K562 (cell line): Measurements from ENCODE around the gene BTLA. TPM values are rescaled to one million over a fixed set of nuclear protein-coding genes. Genes with fewer than 3 reads are reported as not detected.

Experiments
- ATAC-seq: fragments of 200-7000 bp; cut with Tn5 transposase; 3 replicates; pipeline ENCODE4 v1.9.1; 2020; ENCODE audit warnings: moderate library complexity
- BruUV-seq: library from RNA; stranded (reverse); fragments of 400-500 nt; replicated peaks from 2 replicates; lab custom pipeline; 2021; lab: Mats Ljungman, UMichigan
- CTCF ChIA-PET: fragments of 300-600 bp; formaldehyde crosslinking; extraction: SDS; loops from one replicate; lab custom pipeline; 2021; ENCODE audit warnings: low intra/inter-chr PET ratio; lab: Yijun Ruan, JAX
- POLR2A ChIA-PET: fragments of 300-600, 350-650 bp; sonication (Branson Sonifier 250); formaldehyde crosslinking; extraction: SDS; loops from one replicate; lab custom pipeline; 2021; ENCODE audit warnings: antibody characterized with exemption, inconsistent platforms; lab: Yijun Ruan, JAX
- DNase-seq, 4 experiments: peaks; one replicate each; pipeline versions ENCODE4 v3.0.0 to v3.0.0-alpha.2; 2011 to 2018; ENCODE audit warnings: low spot score in 3 of 4, mixed read lengths in 3 of 4; ENCODE audit errors: extremely low read depth in 1 of 4
- FAIRE-seq: peaks from 2 replicates; lab custom pipeline; 2011; peaks lifted over from hg19 to GRCh38; lab: Jason Lieb, UNC
- H2AFZ ChIP-seq: 2 replicates; pipeline ENCODE4 v1.6.0; 2011; ENCODE audit warnings: low read depth, low read length, control low read depth, inconsistent platforms
- H3K27ac ChIP-seq: fragments of 200-600 bp; 3 replicates; pipeline ENCODE4 v1.8.0; 2011; ENCODE audit warnings: low read depth, mild to moderate bottlenecking, control low read depth, inconsistent platforms, low read length, moderate library complexity, mixed read lengths; ENCODE audit errors: extremely low read depth
- H3K27me3 ChIP-seq, 2 experiments: fragments of 300-600 bp in 1 of 2; 2 replicates in 1 of 2; 3 replicates in 1 of 2; pipeline versions ENCODE4 v1.6.0 to v1.8.0; 2011; ENCODE audit warnings: inconsistent platforms in 2 of 2, low read length in 2 of 2, mild to moderate bottlenecking in 1 of 2, mixed read lengths in 1 of 2, moderate library complexity in 1 of 2; ENCODE audit not compliant: control insufficient read depth in 2 of 2, insufficient read depth in 2 of 2
- H3K36me3 ChIP-seq: fragments of 300-600 bp; 3 replicates; pipeline ENCODE4 v1.8.0; 2011; ENCODE audit warnings: mild to moderate bottlenecking, low read length, inconsistent platforms; ENCODE audit not compliant: control insufficient read depth, insufficient read depth
- H3K4me1 ChIP-seq, 2 experiments: fragments of 200-600 bp in 1 of 2; replicated peaks in 1 of 2; 2 replicates in 1 of 2; 3 replicates in 1 of 2; pipeline versions ENCODE4 v1.5.1 to v1.8.0; 2011; ENCODE audit warnings: inconsistent platforms in 2 of 2, low read length in 2 of 2, mild to moderate bottlenecking in 1 of 2, mixed read lengths in 1 of 2, moderate library complexity in 1 of 2; ENCODE audit not compliant: control insufficient read depth in 2 of 2, insufficient read depth in 2 of 2
- H3K4me2 ChIP-seq: 2 replicates; pipeline ENCODE4 v1.6.1; 2011; ENCODE audit warnings: low read length, control low read depth, inconsistent platforms, mixed read lengths; ENCODE audit not compliant: insufficient read depth
- H3K4me3 ChIP-seq: fragments of 200-600 bp; sonication (generic), shearing (Covaris generic); 2 replicates; pipeline ENCODE4 v1.5.1; 2016; ENCODE audit warnings: control low read depth, inconsistent platforms
- H3K79me2 ChIP-seq: fragments of 200-600 bp; 3 replicates; pipeline ENCODE4 v1.8.0; 2011; ENCODE audit warnings: low read length, inconsistent platforms; ENCODE audit not compliant: control insufficient read depth, insufficient read depth
- H3K9ac ChIP-seq, 2 experiments: 2 replicates each; pipeline versions ENCODE4 v1.6.0 to v1.6.1; 2011; ENCODE audit warnings: low read depth in 2 of 2, low read length in 2 of 2, control low read depth in 1 of 2, inconsistent platforms in 1 of 2, mild to moderate bottlenecking in 1 of 2, mixed read lengths in 1 of 2; ENCODE audit not compliant: insufficient read depth in 1 of 2
- H3K9me1 ChIP-seq: one replicate; pipeline ENCODE4 v1.6.0; 2011; ENCODE audit warnings: inconsistent platforms, mild to moderate bottlenecking, low read length, moderate library complexity; ENCODE audit not compliant: control insufficient read depth, insufficient read depth
- H3K9me3 ChIP-seq: replicated peaks from 2 replicates; pipeline ENCODE4 v1.5.1; 2011; ENCODE audit warnings: low read depth, low read length, inconsistent platforms; ENCODE audit not compliant: control insufficient read depth, insufficient read depth
- H4K20me1 ChIP-seq: replicated peaks from 2 replicates; pipeline ENCODE4 v1.6.1; 2011; ENCODE audit warnings: low read length, inconsistent platforms, mixed read lengths; ENCODE audit not compliant: control insufficient read depth, insufficient read depth
- BCOR ChIP-seq: fragments of 450-650 bp; IDR thresholded peaks from 2 replicates; pipeline ENCODE4 v1.6.1; 2016
- CREB3 ChIP-seq: fragments of 450-650 bp; conservative IDR thresholded peaks from 2 replicates; pipeline ENCODE4 v1.6.1; 2016; ENCODE audit warnings: missing genetic modification characterization, low read depth, mild to moderate bottlenecking, missing compliant biosample characterization, moderate library complexity
- CREB3L1 ChIP-seq: fragments of 450-650 bp; IDR thresholded peaks from 2 replicates; pipeline ENCODE4 v1.6.1; 2014; ENCODE audit warnings: low read depth, mild to moderate bottlenecking, moderate library complexity, borderline replicate concordance
- ETS1 ChIP-seq: conservative IDR thresholded peaks from 2 replicates; pipeline ENCODE4 v1.6.1; 2011; ENCODE audit warnings: low read depth, mild to moderate bottlenecking, low read length; ENCODE audit not compliant: control insufficient read depth
- ETV5 ChIP-seq: sonication (generic); formaldehyde crosslinking; IDR thresholded peaks from 2 replicates; pipeline ENCODE4 v1.4.0; 2020; ENCODE audit warnings: low read depth, mild to moderate bottlenecking, missing genetic modification reagents
- RAD51 ChIP-seq: fragments of 450-650 bp; IDR thresholded peaks from 2 replicates; pipeline ENCODE4 v1.7.1; 2016; ENCODE audit warnings: low read depth, mild to moderate bottlenecking, borderline replicate concordance
- SMARCC2 ChIP-seq: fragments of 450-650 bp; IDR thresholded peaks from 2 replicates; pipeline ENCODE4 v1.6.1; 2017; ENCODE audit warnings: antibody characterized with exemption, moderate library complexity, mild to moderate bottlenecking, low read depth
- WGBS: fragments of 100-300 bp; shearing (Covaris generic); methylation state at CpG from one replicate; pipeline ENCODE4 v1.1.6; 2016; ENCODE audit warnings: low coverage, mixed read lengths; ENCODE audit not compliant: insufficient coverage; ENCODE audit errors: missing lambda C conversion rate; 5-methylcytosine and 5-hydroxymethylcytosine counted together
- in situ Hi-C: fragments of 300-500 bp; cut with MboI; formaldehyde crosslinking; loops from 4 replicates; pipeline ENCODE4 v1.15.0; 2018; ENCODE audit warnings: inconsistent platforms, mixed read lengths
- intact Hi-C: fragments of 100-400 bp; cut with micrococcal nuclease; formaldehyde crosslinking; loops from 2 replicates; pipeline ENCODE4 v1.14.2; 2022
- polyA plus RNA-seq, 8 experiments: library from polyadenylated mRNA; depleted of rRNA in 4 of 8; stranded (reverse) in 5 of 8; unstranded in 3 of 8; fragments of >200 nt; fragmentation: Nextera tagmentation in 2 of 8; fragmentation: Illumina TruSeq in 1 of 8; extraction: Ambion mirVana in 2 of 8; extraction: Trizol in 1 of 8; gene quantifications; 2 replicates each; pipeline versions ENCODE4 v1.2.1 to v1.2.3, GENCODE V29; 2011 to 2014; ENCODE audit warnings: inconsistent platforms in 1 of 8, missing spikeins in 1 of 8
- total RNA-seq, 7 experiments: library from RNA; depleted of rRNA in 6 of 7; stranded (reverse); fragments of >200 nt in 6 of 7; fragmentation: Illumina TruSeq in 2 of 7; extraction: Trizol in 2 of 7; gene quantifications; 2 replicates each; pipeline versions ENCODE4 v1.2.1 to v1.2.3, GENCODE V29; 2011 to 2021; ENCODE audit warnings: low replicate concordance in 1 of 7

The BTLA gene
- total and polyA plus RNA-seq, 9 of the 15 experiments (the other 6 are each of a cell fraction or from before 2014, with no cell fraction given), result 0.22 TPM; not detected in 8

- no peak for FAIRE-seq
- Histone ChIP-seq H3K9ac (no peak overlapping the region), H3K9me3 (no peaks in the 10 kb centered on the region), H3K4me1 (no peaks in the 10 kb centered on the region), H3K4me3 (no peak overlapping the region), H3K79me2 (no peaks in the 10 kb centered on the region), H3K4me2 (no peak overlapping the region), H3K27me3 (no peaks in the 10 kb centered on the region), H4K20me1 (no peaks in the 10 kb centered on the region), H2AFZ (no peak overlapping the region), H3K27ac (no peak overlapping the region), H3K9me1 (no peaks in the 10 kb centered on the region), H3K36me3 (no peaks in the 10 kb centered on the region)
- DNase-seq, result no peak
- in situ Hi-C loops (no loop called here), intact Hi-C loops (no loop called here)
- ATAC-seq, result no peak
- CTCF ChIA-PET, result no interaction called here
- no TSS peak for BruUV-seq
- TF ChIP-seq BCOR (no peak), CREB3L1 (no peak), ETV5 (no peak), CREB3 (tag) (no peak), RAD51 (no peak), ETS1 (no peak), SMARCC2 (no peak)
- 0% methylated on average over 2 of the region's 2 CpGs for WGBS
- POLR2A ChIA-PET, result no interaction called here
Observed at GRCh38 chr3:112460519-112461195, 38.6 kb downstream of the BTLA start.
